DND-41 (cell line): ENCODE measurements around the gene TTLL11.

Source experiments
- ATAC-seq: fragments of 200-7000 bp; cut with Tn5 transposase; 3 replicates; pipeline ENCODE4 v1.9.1; 2021; ENCODE audit warnings: low read depth; ENCODE audit not compliant: insufficient read depth
- DNase-seq: peaks from one replicate; pipeline ENCODE4 v3.0.0-alpha.2; 2020
- H2AFZ ChIP-seq: 2 replicates; pipeline ENCODE4 v1.6.0; 2012; ENCODE audit warnings: low read depth, low read length
- H3K27ac ChIP-seq: 2 replicates; pipeline ENCODE4 v1.5.1; 2012; ENCODE audit warnings: low read length, inconsistent platforms
- H3K27me3 ChIP-seq: fragments of 200-600 bp; sonication (generic); 2 replicates; pipeline ENCODE4 v1.6.0; 2012; ENCODE audit warnings: low read length, mild to moderate bottlenecking, inconsistent platforms; ENCODE audit not compliant: insufficient read depth, poor library complexity
- H3K36me3 ChIP-seq: 2 replicates; pipeline ENCODE4 v1.5.1; 2012; ENCODE audit warnings: low read length, inconsistent platforms; ENCODE audit not compliant: insufficient read depth
- H3K4me1 ChIP-seq: 2 replicates; pipeline ENCODE4 v1.5.1; 2012; ENCODE audit warnings: mild to moderate bottlenecking, low read length; ENCODE audit not compliant: insufficient read depth
- H3K4me2 ChIP-seq: 2 replicates; pipeline ENCODE4 v1.6.0; 2012; ENCODE audit warnings: mild to moderate bottlenecking, moderate library complexity, low read length, inconsistent platforms; ENCODE audit not compliant: insufficient read depth
- H3K4me3 ChIP-seq, 2 experiments: fragments of 200-600 bp in 1 of 2; shearing (Covaris generic) in 1 of 2; 2 replicates each; pipeline ENCODE4 v1.5.1; 2012 to 2016; ENCODE audit warnings: inconsistent platforms in 2 of 2, low read length in 2 of 2, mild to moderate bottlenecking in 2 of 2, low read depth in 1 of 2, moderate library complexity in 1 of 2
- H3K79me2 ChIP-seq: 2 replicates; pipeline ENCODE4 v1.6.0; 2012; ENCODE audit warnings: low read length, inconsistent platforms; ENCODE audit not compliant: insufficient read depth
- H3K9ac ChIP-seq: 2 replicates; pipeline ENCODE4 v1.6.0; 2012; ENCODE audit warnings: low read depth, mild to moderate bottlenecking, inconsistent platforms, low read length, moderate library complexity
- H3K9me3 ChIP-seq: 2 replicates; pipeline ENCODE4 v1.5.1; 2012; ENCODE audit warnings: low read length, moderate library complexity, mild to moderate bottlenecking, inconsistent platforms; ENCODE audit not compliant: insufficient read depth, severe bottlenecking
- H4K20me1 ChIP-seq: 2 replicates; pipeline ENCODE4 v1.6.0; 2012; ENCODE audit warnings: low read length; ENCODE audit not compliant: insufficient read depth
- EZH2 ChIP-seq: IDR thresholded peaks from 3 replicates; pipeline ENCODE4 v1.6.1; 2012; ENCODE audit warnings: borderline replicate concordance, low read depth, mild to moderate bottlenecking, moderate library complexity, low read length, inconsistent platforms; ENCODE audit not compliant: severe bottlenecking
- TF ChIP-seq, protein P1 (sequence below): IDR thresholded peaks from 2 replicates; pipeline ENCODE4 v1.5.1; 2012; ENCODE audit warnings: borderline replicate concordance, low read length, moderate library complexity, mild to moderate bottlenecking; ENCODE audit not compliant: poor library complexity, severe bottlenecking; ENCODE audit errors: extremely low read depth

The TTLL11 gene

DNA sequence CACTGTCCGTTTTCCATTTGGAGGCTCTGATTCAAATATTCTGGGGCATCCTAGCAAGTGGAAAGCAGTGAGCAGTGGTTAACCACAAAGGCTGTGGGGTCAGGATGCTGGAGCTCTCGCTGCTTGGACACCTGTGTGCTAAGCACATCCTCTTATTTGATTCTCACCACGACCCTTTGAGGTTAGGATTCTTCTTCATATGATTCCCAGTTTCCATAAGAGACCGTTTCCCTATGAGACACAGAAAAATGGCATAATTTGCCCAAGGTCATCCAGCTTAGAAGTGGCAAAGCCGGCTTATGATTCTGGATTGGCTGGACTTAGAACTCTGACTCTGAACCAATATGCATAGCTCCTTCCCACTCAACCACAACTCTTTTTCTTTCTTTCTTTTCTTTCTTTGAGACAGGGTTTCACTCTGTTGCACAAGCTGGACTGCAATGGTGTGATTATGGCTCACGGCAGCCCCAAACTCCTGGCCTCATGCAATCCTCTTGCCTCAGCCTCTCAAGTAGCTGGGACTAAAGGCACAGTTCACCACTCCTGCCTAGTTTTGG is 207.7 kb downstream of the TTLL11 start:
- H3K27ac ChIP-seq = no peak overlapping the region
- H3K79me2 ChIP-seq = no peaks in the 10 kb centered on the region
- no peak for TF ChIP-seq EZH2
- TF ChIP-seq, protein P1, sequence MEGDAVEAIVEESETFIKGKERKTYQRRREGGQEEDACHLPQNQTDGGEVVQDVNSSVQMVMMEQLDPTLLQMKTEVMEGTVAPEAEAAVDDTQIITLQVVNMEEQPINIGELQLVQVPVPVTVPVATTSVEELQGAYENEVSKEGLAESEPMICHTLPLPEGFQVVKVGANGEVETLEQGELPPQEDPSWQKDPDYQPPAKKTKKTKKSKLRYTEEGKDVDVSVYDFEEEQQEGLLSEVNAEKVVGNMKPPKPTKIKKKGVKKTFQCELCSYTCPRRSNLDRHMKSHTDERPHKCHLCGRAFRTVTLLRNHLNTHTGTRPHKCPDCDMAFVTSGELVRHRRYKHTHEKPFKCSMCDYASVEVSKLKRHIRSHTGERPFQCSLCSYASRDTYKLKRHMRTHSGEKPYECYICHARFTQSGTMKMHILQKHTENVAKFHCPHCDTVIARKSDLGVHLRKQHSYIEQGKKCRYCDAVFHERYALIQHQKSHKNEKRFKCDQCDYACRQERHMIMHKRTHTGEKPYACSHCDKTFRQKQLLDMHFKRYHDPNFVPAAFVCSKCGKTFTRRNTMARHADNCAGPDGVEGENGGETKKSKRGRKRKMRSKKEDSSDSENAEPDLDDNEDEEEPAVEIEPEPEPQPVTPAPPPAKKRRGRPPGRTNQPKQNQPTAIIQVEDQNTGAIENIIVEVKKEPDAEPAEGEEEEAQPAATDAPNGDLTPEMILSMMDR = no peak
- no peak for ATAC-seq
- no peak overlapping the region for H3K4me2 ChIP-seq
- H3K4me1 ChIP-seq = no peaks in the 10 kb centered on the region
- no peak overlapping the region for H3K9ac ChIP-seq
- no peaks in the 10 kb centered on the region for H4K20me1 ChIP-seq
- no peak for DNase-seq
- H3K4me3 ChIP-seq = no peak overlapping the region
- no peaks in the 10 kb centered on the region for H3K36me3 ChIP-seq
- H3K9me3 ChIP-seq = no peaks in the 10 kb centered on the region
- no peak overlapping the region for H2AFZ ChIP-seq
- no peaks in the 10 kb centered on the region for H3K27me3 ChIP-seq

DNA sequence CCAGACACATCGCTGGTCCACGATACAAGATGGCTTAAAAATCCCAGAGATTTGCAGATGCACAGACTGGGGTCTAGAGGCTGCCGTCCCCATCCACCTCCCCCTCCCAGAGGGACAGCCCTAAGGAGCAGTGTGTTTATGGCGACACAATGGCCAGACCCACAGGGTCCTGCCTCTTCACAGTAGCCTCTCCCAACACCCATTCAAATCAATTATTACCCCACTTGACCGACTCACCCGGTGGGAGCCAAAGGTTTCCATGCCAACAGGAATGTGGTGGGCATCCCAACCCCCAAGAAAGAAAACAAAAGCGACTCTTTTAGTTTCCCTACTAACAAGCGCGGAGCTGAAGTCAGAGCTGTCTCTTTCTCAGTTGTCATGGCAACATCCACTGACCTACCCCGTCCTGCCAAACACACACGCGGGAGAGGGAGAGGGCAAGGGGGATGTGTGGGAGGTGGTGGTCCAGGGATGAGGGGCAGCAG is 209.0 kb downstream of the TTLL11 start:
- Histone ChIP-seq H3K27ac (no peak overlapping the region), H3K4me2 (no peak overlapping the region), H2AFZ (no peak overlapping the region), H3K79me2 (no peaks in the 10 kb centered on the region), H3K9me3 (no peaks in the 10 kb centered on the region), H3K27me3 (no peaks in the 10 kb centered on the region), H3K4me3 (no peak overlapping the region), H3K9ac (no peak overlapping the region), H3K36me3 (no peaks in the 10 kb centered on the region), H4K20me1 (no peaks in the 10 kb centered on the region), H3K4me1 (no peaks in the 10 kb centered on the region)
- ATAC-seq (no peak), DNase-seq (no peak)
- no peak for TF ChIP-seq EZH2
- TF ChIP-seq, protein P1 = no peak

DNA sequence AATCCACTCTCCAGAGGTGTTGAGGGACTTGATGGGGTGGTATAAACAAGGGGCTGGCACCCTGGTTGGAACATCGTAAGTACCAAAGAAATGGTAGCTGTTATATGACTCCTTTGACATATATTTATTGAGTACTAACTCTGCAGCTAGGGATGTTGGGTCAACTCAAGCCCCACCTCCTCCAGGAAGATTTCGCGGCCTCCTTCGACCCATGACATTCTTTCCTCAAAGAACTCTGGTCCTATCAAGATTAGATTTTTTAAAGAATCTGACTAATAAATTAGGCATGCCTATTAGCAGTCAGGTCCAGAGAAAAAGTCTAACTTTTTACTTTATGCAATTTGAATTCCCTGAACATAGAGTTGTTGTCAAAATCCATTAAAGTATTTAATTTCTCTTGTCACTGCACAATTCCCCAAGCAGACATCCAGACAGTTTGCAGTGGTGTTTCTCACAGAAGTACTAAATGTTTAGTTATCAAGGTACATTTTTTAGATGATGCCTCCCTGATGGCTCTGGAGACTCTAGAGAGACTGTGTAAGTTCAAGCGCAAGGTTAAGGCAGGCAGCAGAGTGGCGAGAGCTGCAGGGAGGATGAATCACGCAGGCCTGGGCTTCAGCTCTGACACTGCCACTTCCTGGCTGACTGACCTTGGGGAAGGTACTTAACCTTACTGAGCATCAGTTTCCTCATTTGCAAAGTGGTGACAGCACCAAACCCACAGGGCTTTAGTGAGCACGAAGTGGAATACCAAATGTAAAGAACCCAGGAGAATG is 209.6 kb downstream of the TTLL11 start:
- Histone ChIP-seq H3K9ac (no peak overlapping the region), H2AFZ (no peak overlapping the region), H4K20me1 (no peaks in the 10 kb centered on the region), H3K4me2 (no peak overlapping the region), H3K9me3 (no peaks in the 10 kb centered on the region), H3K4me1 (no peaks in the 10 kb centered on the region), H3K4me3 (no peak overlapping the region), H3K36me3 (no peaks in the 10 kb centered on the region), H3K79me2 (no peaks in the 10 kb centered on the region), H3K27me3 (no peaks in the 10 kb centered on the region), H3K27ac (no peak overlapping the region)
- ATAC-seq = no peak
- TF ChIP-seq EZH2 = no peak
- TF ChIP-seq, protein P1 = no peak
- DNase-seq = no peak
